Measurements from ENCODE around the gene ZNF837. TPM values are rescaled to one million over a fixed set of nuclear protein-coding genes. Genes with fewer than 3 reads are reported as not detected.

Gene ZNF837
- total and polyA plus RNA-seq, 2 of the 13 experiments (the other 11 are each of a cell fraction or from before 2014, with no cell fraction given) = 0.29 to 1.3 TPM

DNA sequence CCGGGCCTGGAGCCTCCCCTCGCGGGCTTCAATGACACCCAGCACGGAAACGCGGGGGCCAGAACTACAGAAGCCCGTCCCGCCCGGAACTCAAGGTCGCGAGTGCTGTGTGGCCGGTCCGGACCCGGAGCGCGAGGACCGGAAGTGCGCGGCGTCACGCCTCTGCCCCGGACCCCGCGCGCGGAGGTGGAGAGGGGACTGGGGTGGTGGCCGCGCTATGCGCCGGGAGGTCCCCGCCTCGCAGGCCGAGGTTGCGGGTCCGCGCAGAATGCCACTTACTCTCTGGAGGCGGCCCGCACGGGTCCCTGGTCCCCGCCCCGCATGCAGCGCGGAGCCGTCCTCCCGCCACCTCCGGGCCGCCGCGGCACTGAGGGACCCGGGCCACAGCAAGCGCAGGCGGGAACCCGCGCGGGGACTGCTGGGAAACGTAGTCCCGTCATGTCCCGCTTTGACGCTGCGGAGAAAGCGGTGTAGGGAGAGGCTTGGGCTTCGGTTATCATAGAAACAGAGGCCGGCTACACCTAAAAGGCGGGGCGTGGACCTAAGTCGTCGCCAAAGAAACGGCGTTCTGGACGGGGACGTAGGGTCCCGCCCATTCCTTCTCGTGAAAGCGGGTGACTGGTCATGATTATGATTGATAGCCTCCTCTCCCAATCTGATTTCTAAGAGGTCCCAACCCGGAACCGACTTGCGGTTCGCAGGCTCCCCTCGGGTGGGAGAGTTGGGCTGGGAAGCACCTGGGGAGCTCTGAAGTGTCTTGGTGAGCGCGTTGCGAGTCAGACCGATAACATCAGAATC is at the start of gene ZNF837 (continued):
- no peak for TF ChIP-seq JARID2 (CRISPR knock-in tag; IDR thresholded peaks at IDR 0.05; ENCODE audit: insufficient replicate concordance)
- TF ChIP-seq PCBP1 (IDR thresholded peaks at IDR 0.05; ENCODE audit: borderline replicate concordance, low read depth, low read length) = peak; percentile 75; the same call in 1 of the 2 replicates
- peak; percentile 97 for TF ChIP-seq MYC (CRISPR knock-in tag; IDR thresholded peaks at IDR 0.05; ENCODE audit: borderline replicate concordance)
- no peak for TF ChIP-seq GZF1 (CRISPR knock-in tag; IDR thresholded peaks at IDR 0.05)
- peak; percentile 99 for TF ChIP-seq ZNF501 (CRISPR knock-in tag; IDR thresholded peaks at IDR 0.05)
- TF ChIP-seq, protein P1, sequence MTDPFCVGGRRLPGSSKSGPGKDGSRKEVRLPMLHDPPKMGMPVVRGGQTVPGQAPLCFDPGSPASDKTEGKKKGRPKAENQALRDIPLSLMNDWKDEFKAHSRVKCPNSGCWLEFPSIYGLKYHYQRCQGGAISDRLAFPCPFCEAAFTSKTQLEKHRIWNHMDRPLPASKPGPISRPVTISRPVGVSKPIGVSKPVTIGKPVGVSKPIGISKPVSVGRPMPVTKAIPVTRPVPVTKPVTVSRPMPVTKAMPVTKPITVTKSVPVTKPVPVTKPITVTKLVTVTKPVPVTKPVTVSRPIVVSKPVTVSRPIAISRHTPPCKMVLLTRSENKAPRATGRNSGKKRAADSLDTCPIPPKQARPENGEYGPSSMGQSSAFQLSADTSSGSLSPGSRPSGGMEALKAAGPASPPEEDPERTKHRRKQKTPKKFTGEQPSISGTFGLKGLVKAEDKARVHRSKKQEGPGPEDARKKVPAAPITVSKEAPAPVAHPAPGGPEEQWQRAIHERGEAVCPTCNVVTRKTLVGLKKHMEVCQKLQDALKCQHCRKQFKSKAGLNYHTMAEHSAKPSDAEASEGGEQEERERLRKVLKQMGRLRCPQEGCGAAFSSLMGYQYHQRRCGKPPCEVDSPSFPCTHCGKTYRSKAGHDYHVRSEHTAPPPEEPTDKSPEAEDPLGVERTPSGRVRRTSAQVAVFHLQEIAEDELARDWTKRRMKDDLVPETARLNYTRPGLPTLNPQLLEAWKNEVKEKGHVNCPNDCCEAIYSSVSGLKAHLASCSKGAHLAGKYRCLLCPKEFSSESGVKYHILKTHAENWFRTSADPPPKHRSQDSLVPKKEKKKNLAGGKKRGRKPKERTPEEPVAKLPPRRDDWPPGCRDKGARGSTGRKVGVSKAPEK (CRISPR knock-in tag; IDR thresholded peaks at IDR 0.05; ENCODE audit: borderline replicate concordance) = no peak
- peak; percentile 49; the same call in 1 of the 2 replicates for TF ChIP-seq ZNF12 (CRISPR knock-in tag; IDR thresholded peaks at IDR 0.05)
- TF ChIP-seq ZNF83 (CRISPR knock-in tag; IDR thresholded peaks at IDR 0.05; ENCODE audit: borderline replicate concordance) = no peak
- 0 out of 2 replicates have a peak, but pooled peaks have one; percentile 91 for TF ChIP-seq ZNF34 (CRISPR knock-in tag; IDR thresholded peaks at IDR 0.05; ENCODE audit: borderline replicate concordance)
- peak; percentile 52 for TF ChIP-seq ZFP1 (CRISPR knock-in tag; IDR thresholded peaks at IDR 0.05)
- TF ChIP-seq ATF1 (CRISPR knock-in tag; IDR thresholded peaks at IDR 0.05) = peak; percentile 28
- TF ChIP-seq, protein P2, sequence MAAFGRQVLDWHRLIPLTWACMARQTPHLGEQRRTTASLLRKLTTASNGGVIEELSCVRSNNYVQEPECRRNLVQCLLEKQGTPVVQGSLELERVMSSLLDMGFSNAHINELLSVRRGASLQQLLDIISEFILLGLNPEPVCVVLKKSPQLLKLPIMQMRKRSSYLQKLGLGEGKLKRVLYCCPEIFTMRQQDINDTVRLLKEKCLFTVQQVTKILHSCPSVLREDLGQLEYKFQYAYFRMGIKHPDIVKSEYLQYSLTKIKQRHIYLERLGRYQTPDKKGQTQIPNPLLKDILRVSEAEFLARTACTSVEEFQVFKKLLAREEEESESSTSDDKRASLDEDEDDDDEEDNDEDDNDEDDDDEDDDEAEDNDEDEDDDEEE (CRISPR knock-in tag; IDR thresholded peaks at IDR 0.05) = no peak
- no peak for TF ChIP-seq PRPF4 (IDR thresholded peaks at IDR 0.05; ENCODE audit: low read depth, low read length, poor library complexity, severe bottlenecking)
- no peak for TF ChIP-seq CEBPG (CRISPR knock-in tag; IDR thresholded peaks at IDR 0.05)
- TF ChIP-seq PATZ1 (CRISPR knock-in tag; IDR thresholded peaks at IDR 0.05) = peak; percentile 91
- TF ChIP-seq, protein P3, sequence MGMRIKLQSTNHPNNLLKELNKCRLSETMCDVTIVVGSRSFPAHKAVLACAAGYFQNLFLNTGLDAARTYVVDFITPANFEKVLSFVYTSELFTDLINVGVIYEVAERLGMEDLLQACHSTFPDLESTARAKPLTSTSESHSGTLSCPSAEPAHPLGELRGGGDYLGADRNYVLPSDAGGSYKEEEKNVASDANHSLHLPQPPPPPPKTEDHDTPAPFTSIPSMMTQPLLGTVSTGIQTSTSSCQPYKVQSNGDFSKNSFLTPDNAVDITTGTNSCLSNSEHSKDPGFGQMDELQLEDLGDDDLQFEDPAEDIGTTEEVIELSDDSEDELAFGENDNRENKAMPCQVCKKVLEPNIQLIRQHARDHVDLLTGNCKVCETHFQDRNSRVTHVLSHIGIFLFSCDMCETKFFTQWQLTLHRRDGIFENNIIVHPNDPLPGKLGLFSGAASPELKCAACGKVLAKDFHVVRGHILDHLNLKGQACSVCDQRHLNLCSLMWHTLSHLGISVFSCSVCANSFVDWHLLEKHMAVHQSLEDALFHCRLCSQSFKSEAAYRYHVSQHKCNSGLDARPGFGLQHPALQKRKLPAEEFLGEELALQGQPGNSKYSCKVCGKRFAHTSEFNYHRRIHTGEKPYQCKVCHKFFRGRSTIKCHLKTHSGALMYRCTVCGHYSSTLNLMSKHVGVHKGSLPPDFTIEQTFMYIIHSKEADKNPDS (CRISPR knock-in tag; IDR thresholded peaks at IDR 0.05) = 0 out of 2 replicates have a peak, but pooled peaks have one; percentile 72
- TF ChIP-seq BRCA1 (CRISPR knock-in tag; IDR thresholded peaks at IDR 0.05) = peak; percentile 90; the same call in 1 of the 2 replicates
- TF ChIP-seq MAFK (conservative IDR thresholded peaks at IDR 0.05 in 1 of 2, IDR thresholded peaks at IDR 0.05 in 1 of 2; ENCODE audit: low read length in 2 of 2) = no peak
- 0 out of 2 replicates have a peak, but pooled peaks have one; percentile 34 for TF ChIP-seq ZNF317 (CRISPR knock-in tag; IDR thresholded peaks at IDR 0.05)
- TF ChIP-seq, protein P4, sequence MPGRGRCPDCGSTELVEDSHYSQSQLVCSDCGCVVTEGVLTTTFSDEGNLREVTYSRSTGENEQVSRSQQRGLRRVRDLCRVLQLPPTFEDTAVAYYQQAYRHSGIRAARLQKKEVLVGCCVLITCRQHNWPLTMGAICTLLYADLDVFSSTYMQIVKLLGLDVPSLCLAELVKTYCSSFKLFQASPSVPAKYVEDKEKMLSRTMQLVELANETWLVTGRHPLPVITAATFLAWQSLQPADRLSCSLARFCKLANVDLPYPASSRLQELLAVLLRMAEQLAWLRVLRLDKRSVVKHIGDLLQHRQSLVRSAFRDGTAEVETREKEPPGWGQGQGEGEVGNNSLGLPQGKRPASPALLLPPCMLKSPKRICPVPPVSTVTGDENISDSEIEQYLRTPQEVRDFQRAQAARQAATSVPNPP (CRISPR knock-in tag; IDR thresholded peaks at IDR 0.05) = 0 out of 2 replicates have a peak, but pooled peaks have one; percentile 37
